Tibial artery (tissue), 4 donors: Measurements from ENCODE around the gene TLK1.

Experiments
- DNase-seq, 2 donors: peaks; one replicate each; pipeline ENCODE4 v3.0.0-alpha.2; 2019
- H3K27ac ChIP-seq, 2 donors: fragments of 200-600 bp; sonication (generic) in 1 of 2; 1 replicate in 1 of 2; 2 replicates in 1 of 2; pipeline ENCODE4 v1.5.1; 2018 to 2019; ENCODE audit warnings: mild to moderate bottlenecking in 1 of 2
- H3K27me3 ChIP-seq, 2 donors: fragments of 200-600 bp; sonication (generic) in 1 of 2; one replicate each; pipeline versions ENCODE4 v1.5.1 to v1.6.0; 2016 to 2019
- H3K36me3 ChIP-seq, 3 donors: fragments of 200-600 bp; sonication (generic) in 2 of 3; one replicate each; pipeline ENCODE4 v1.5.1; 2016 to 2019; ENCODE audit warnings: mild to moderate bottlenecking in 2 of 3
- H3K4me1 ChIP-seq, 4 donors: fragments of 200-600 bp; sonication (generic) in 2 of 4; 1 replicate in 3 of 4; 2 replicates in 1 of 4; pipeline ENCODE4 v1.5.1; 2016 to 2019
- H3K4me3 ChIP-seq, 2 donors: fragments of 200-600 bp; sonication (generic) in 1 of 2; 1 replicate in 1 of 2; 2 replicates in 1 of 2; pipeline ENCODE4 v1.5.1; 2018 to 2019; ENCODE audit warnings: mild to moderate bottlenecking in 2 of 2
- H3K9me3 ChIP-seq, 3 donors: fragments of 200-600 bp; sonication (generic) in 1 of 3; one replicate each; pipeline ENCODE4 v1.5.1; 2016 to 2019
- intact Hi-C: fragments of 100-400 bp; cut with DNase I; formaldehyde crosslinking; loops from one replicate; pipeline ENCODE4 v1.15.0; 2023; ENCODE audit warnings: low total_unique reads
- TF ChIP-seq, protein P1 (sequence below), 2 experiments: fragments of 200-600 bp in 1 of 2; fragments of 450-650 bp in 1 of 2; IDR thresholded peaks; one replicate each; pipeline ENCODE4 v1.5.1; 2017 to 2019; ENCODE audit warnings: antibody characterized with exemption in 2 of 2, mild to moderate bottlenecking in 1 of 2, moderate library complexity in 1 of 2

TLK1 gene

DNA sequence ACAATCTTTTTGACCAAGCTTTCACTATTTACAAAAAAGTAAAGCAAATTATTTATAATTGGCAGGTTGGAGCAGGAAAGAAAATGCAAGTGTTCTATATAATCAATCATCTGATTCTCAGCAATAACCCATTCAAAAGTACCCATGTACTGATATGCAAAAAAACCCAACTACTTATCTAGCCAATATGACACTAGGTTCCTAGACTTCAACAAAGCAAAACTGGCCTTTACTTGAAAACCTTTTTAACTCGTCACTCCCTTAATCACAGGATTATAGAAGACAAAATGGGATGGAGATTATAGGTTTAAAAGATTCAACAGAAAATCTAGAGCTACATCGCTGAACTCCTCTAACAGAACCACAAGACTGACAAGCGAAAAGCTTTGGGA, 3.6 kb downstream of the TLK1 start:
- TF ChIP-seq, protein P1, sequence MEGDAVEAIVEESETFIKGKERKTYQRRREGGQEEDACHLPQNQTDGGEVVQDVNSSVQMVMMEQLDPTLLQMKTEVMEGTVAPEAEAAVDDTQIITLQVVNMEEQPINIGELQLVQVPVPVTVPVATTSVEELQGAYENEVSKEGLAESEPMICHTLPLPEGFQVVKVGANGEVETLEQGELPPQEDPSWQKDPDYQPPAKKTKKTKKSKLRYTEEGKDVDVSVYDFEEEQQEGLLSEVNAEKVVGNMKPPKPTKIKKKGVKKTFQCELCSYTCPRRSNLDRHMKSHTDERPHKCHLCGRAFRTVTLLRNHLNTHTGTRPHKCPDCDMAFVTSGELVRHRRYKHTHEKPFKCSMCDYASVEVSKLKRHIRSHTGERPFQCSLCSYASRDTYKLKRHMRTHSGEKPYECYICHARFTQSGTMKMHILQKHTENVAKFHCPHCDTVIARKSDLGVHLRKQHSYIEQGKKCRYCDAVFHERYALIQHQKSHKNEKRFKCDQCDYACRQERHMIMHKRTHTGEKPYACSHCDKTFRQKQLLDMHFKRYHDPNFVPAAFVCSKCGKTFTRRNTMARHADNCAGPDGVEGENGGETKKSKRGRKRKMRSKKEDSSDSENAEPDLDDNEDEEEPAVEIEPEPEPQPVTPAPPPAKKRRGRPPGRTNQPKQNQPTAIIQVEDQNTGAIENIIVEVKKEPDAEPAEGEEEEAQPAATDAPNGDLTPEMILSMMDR (IDR thresholded peaks at IDR 0.05), result no peak
- Histone ChIP-seq H3K4me1 (peaks cover 0 to 23% (median 12%) of the 10 kb centered on the region in 4 donors), H3K4me3 (no peak overlapping the region), H3K36me3 (no peaks in the 10 kb centered on the region), H3K9me3 (no peaks in the 10 kb centered on the region), H3K27me3 (no peaks in the 10 kb centered on the region), H3K27ac (no peak overlapping the region)
- no peak for DNase-seq
- intact Hi-C loops, result no loop called here

DNA sequence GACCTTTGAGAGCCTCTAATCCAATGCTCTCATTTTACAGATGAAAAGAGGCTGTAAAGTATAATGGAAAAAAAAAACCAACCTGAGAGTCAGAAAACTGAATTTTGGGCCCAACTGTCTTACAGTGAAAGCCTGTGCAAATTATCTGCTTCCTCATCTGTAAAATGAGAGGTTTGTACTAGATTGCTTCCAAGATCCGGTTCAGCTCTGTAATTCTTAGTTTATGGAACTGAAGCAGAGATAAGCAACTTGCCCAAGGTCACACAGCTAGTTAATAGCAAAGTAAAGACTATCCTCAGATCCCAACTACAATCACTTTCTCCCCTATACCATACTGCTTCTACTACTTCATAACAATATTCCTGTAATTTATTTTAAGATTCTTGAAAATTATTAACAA, 6.3 kb downstream of the TLK1 start:
- Histone ChIP-seq H3K36me3 (no peaks in the 10 kb centered on the region), H3K27ac (no peak overlapping the region), H3K27me3 (no peaks in the 10 kb centered on the region), H3K4me3 (no peak overlapping the region), H3K9me3 (no peaks in the 10 kb centered on the region), H3K4me1 (peaks cover 0 to 23% (median 11%) of the 10 kb centered on the region in 4 donors)
- TF ChIP-seq, protein P1 (IDR thresholded peaks at IDR 0.05), result no peak
- DNase-seq, result no peak
- intact Hi-C loops, result no loop called here

- no peaks in the 10 kb centered on the region for H3K27me3 ChIP-seq
- no peak overlapping the region for H3K27ac ChIP-seq
- DNase-seq, result no peak
- H3K4me1 ChIP-seq, result peaks cover 0 to 23% (median 3%) of the 10 kb centered on the region in 4 donors
- intact Hi-C loops, result no loop called here
- H3K9me3 ChIP-seq, result no peaks in the 10 kb centered on the region
- TF ChIP-seq, protein P1 (IDR thresholded peaks at IDR 0.05), result no peak
- H3K4me3 ChIP-seq, result no peak overlapping the region
- no peaks in the 10 kb centered on the region for H3K36me3 ChIP-seq
Measured at GRCh38 chr2:171150694-171151285, 9.9 kb downstream of the TLK1 start.

DNA sequence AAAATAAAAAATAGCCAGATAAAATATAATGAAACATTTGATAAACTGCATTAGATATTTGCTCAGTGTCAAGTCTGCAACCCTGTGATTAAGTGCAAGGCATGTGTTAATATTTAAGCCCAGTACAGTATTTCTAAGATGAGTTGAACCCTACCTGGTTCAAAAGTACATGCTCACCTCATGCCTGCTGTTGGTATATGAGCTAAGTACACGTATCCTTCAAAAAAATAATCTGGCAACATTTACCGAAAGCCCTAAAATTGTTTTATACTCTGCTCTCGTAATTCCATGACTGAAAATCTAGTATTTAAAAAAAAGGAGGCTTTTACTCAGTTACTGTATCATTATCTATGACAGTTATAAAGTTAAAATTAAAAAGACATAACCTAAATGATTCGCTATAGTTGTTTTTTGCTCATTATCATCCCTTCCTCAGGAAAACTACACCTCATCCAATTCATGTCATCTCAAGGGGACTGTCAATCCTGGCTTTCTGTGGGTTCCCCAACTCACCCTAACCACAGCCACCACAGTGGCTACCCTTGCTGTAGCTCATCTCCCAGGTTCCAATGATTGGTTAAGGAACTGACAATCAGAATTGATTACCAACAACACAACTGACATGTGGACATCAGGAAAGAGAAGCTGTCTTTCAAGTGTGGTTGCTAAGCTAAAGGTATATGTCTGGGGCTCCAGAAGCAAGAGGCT, 10.6 kb downstream of the TLK1 start:
- H3K4me1 ChIP-seq, result peaks cover 0 to 25% (median 3%) of the 10 kb centered on the region in 4 donors
- H3K27me3 ChIP-seq, result no peaks in the 10 kb centered on the region
- no peak for DNase-seq
- H3K4me3 ChIP-seq, result no peak overlapping the region
- H3K9me3 ChIP-seq, result no peaks in the 10 kb centered on the region
- no peaks in the 10 kb centered on the region for H3K36me3 ChIP-seq
- TF ChIP-seq, protein P1 (IDR thresholded peaks at IDR 0.05), result no peak
- intact Hi-C loops, result no loop called here
- H3K27ac ChIP-seq, result no peak overlapping the region

GRCh38 chr2:171149171-171149938, 11.3 kb downstream of the TLK1 start:
- Histone ChIP-seq H3K4me3 (no peak overlapping the region), H3K36me3 (no peaks in the 10 kb centered on the region), H3K9me3 (no peaks in the 10 kb centered on the region), H3K27ac (no peak overlapping the region), H3K4me1 (peaks cover 0 to 25% (median 3%) of the 10 kb centered on the region in 4 donors), H3K27me3 (no peaks in the 10 kb centered on the region)
- DNase-seq, result no peak
- TF ChIP-seq, protein P1 (IDR thresholded peaks at IDR 0.05), result no peak
- intact Hi-C loops, result no loop called here
